ENCODE data around the gene UBTF.

- TF ChIP-seq, protein P1, sequence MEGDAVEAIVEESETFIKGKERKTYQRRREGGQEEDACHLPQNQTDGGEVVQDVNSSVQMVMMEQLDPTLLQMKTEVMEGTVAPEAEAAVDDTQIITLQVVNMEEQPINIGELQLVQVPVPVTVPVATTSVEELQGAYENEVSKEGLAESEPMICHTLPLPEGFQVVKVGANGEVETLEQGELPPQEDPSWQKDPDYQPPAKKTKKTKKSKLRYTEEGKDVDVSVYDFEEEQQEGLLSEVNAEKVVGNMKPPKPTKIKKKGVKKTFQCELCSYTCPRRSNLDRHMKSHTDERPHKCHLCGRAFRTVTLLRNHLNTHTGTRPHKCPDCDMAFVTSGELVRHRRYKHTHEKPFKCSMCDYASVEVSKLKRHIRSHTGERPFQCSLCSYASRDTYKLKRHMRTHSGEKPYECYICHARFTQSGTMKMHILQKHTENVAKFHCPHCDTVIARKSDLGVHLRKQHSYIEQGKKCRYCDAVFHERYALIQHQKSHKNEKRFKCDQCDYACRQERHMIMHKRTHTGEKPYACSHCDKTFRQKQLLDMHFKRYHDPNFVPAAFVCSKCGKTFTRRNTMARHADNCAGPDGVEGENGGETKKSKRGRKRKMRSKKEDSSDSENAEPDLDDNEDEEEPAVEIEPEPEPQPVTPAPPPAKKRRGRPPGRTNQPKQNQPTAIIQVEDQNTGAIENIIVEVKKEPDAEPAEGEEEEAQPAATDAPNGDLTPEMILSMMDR (IDR thresholded peaks at IDR 0.05): no peak
- TF ChIP-seq EP300 (IDR thresholded peaks at IDR 0.05) (no peak), POLR2A (IDR thresholded peaks at IDR 0.05) (no peak), POLR2AphosphoS5 (IDR thresholded peaks at IDR 0.05) (no peak)
Observed at GRCh38 chr17:44251062-44251461, 31.6 kb upstream of the UBTF start.

All from suprapubic skin (tissue), 4 donors.